K562 (cell line): ENCODE data around the gene PPP4C. TPM values are rescaled to one million over a fixed set of nuclear protein-coding genes. Genes with fewer than 3 reads are reported as not detected.

ENCODE experiments used
- ATAC-seq: fragments of 200-7000 bp; cut with Tn5 transposase; 3 replicates; pipeline ENCODE4 v1.9.1; 2020; ENCODE audit warnings: moderate library complexity
- BruUV-seq: library from RNA; stranded (reverse); fragments of 400-500 nt; replicated peaks from 2 replicates; lab custom pipeline; 2021; lab: Mats Ljungman, UMichigan
- CTCF ChIA-PET: fragments of 300-600 bp; formaldehyde crosslinking; extraction: SDS; loops from one replicate; lab custom pipeline; 2021; ENCODE audit warnings: low intra/inter-chr PET ratio; lab: Yijun Ruan, JAX
- POLR2A ChIA-PET: fragments of 300-600, 350-650 bp; sonication (Branson Sonifier 250); formaldehyde crosslinking; extraction: SDS; loops from one replicate; lab custom pipeline; 2021; ENCODE audit warnings: antibody characterized with exemption, inconsistent platforms; lab: Yijun Ruan, JAX
- DNase-seq, 4 experiments: peaks; one replicate each; pipeline versions ENCODE4 v3.0.0 to v3.0.0-alpha.2; 2011 to 2018; ENCODE audit warnings: low spot score in 3 of 4, mixed read lengths in 3 of 4; ENCODE audit errors: extremely low read depth in 1 of 4
- FAIRE-seq: peaks from 2 replicates; lab custom pipeline; 2011; peaks lifted over from hg19 to GRCh38; lab: Jason Lieb, UNC
- H2AFZ ChIP-seq: 2 replicates; pipeline ENCODE4 v1.6.0; 2011; ENCODE audit warnings: low read depth, low read length, control low read depth, inconsistent platforms
- H3K27ac ChIP-seq: fragments of 200-600 bp; 3 replicates; pipeline ENCODE4 v1.8.0; 2011; ENCODE audit warnings: low read depth, mild to moderate bottlenecking, control low read depth, inconsistent platforms, low read length, moderate library complexity, mixed read lengths; ENCODE audit errors: extremely low read depth
- H3K27me3 ChIP-seq, 2 experiments: fragments of 300-600 bp in 1 of 2; 2 replicates in 1 of 2; 3 replicates in 1 of 2; pipeline versions ENCODE4 v1.6.0 to v1.8.0; 2011; ENCODE audit warnings: inconsistent platforms in 2 of 2, low read length in 2 of 2, mild to moderate bottlenecking in 1 of 2, mixed read lengths in 1 of 2, moderate library complexity in 1 of 2; ENCODE audit not compliant: control insufficient read depth in 2 of 2, insufficient read depth in 2 of 2
- H3K36me3 ChIP-seq: fragments of 300-600 bp; 3 replicates; pipeline ENCODE4 v1.8.0; 2011; ENCODE audit warnings: mild to moderate bottlenecking, low read length, inconsistent platforms; ENCODE audit not compliant: control insufficient read depth, insufficient read depth
- H3K4me1 ChIP-seq, 2 experiments: fragments of 200-600 bp in 1 of 2; replicated peaks in 1 of 2; 2 replicates in 1 of 2; 3 replicates in 1 of 2; pipeline versions ENCODE4 v1.5.1 to v1.8.0; 2011; ENCODE audit warnings: inconsistent platforms in 2 of 2, low read length in 2 of 2, mild to moderate bottlenecking in 1 of 2, mixed read lengths in 1 of 2, moderate library complexity in 1 of 2; ENCODE audit not compliant: control insufficient read depth in 2 of 2, insufficient read depth in 2 of 2
- H3K4me2 ChIP-seq: 2 replicates; pipeline ENCODE4 v1.6.1; 2011; ENCODE audit warnings: low read length, control low read depth, inconsistent platforms, mixed read lengths; ENCODE audit not compliant: insufficient read depth
- H3K4me3 ChIP-seq: fragments of 200-600 bp; sonication (generic), shearing (Covaris generic); 2 replicates; pipeline ENCODE4 v1.5.1; 2016; ENCODE audit warnings: control low read depth, inconsistent platforms
- H3K79me2 ChIP-seq: fragments of 200-600 bp; 3 replicates; pipeline ENCODE4 v1.8.0; 2011; ENCODE audit warnings: low read length, inconsistent platforms; ENCODE audit not compliant: control insufficient read depth, insufficient read depth
- H3K9ac ChIP-seq, 2 experiments: 2 replicates each; pipeline versions ENCODE4 v1.6.0 to v1.6.1; 2011; ENCODE audit warnings: low read depth in 2 of 2, low read length in 2 of 2, control low read depth in 1 of 2, inconsistent platforms in 1 of 2, mild to moderate bottlenecking in 1 of 2, mixed read lengths in 1 of 2; ENCODE audit not compliant: insufficient read depth in 1 of 2
- H3K9me1 ChIP-seq: one replicate; pipeline ENCODE4 v1.6.0; 2011; ENCODE audit warnings: inconsistent platforms, mild to moderate bottlenecking, low read length, moderate library complexity; ENCODE audit not compliant: control insufficient read depth, insufficient read depth
- H3K9me3 ChIP-seq: replicated peaks from 2 replicates; pipeline ENCODE4 v1.5.1; 2011; ENCODE audit warnings: low read depth, low read length, inconsistent platforms; ENCODE audit not compliant: control insufficient read depth, insufficient read depth
- H4K20me1 ChIP-seq: replicated peaks from 2 replicates; pipeline ENCODE4 v1.6.1; 2011; ENCODE audit warnings: low read length, inconsistent platforms, mixed read lengths; ENCODE audit not compliant: control insufficient read depth, insufficient read depth
- CTBP1 ChIP-seq: fragments of 450-650 bp; IDR thresholded peaks from 2 replicates; pipeline ENCODE4 v1.6.1; 2016; ENCODE audit warnings: borderline replicate concordance
- DACH1 ChIP-seq: fragments of 450-650 bp; IDR thresholded peaks from 2 replicates; pipeline ENCODE4 v1.6.1; 2018; ENCODE audit not compliant: partially characterized antibody
- HDAC1 ChIP-seq, 2 experiments: fragments of 450-650 bp; IDR thresholded peaks; 2 replicates each; pipeline ENCODE4 v1.6.1; 2016 to 2017; ENCODE audit warnings: inconsistent platforms in 1 of 2, mild to moderate bottlenecking in 1 of 2, moderate library complexity in 1 of 2
- MCM3 ChIP-seq: fragments of 450-650 bp; IDR thresholded peaks from 2 replicates; pipeline ENCODE4 v1.6.1; 2016
- PHF20 ChIP-seq: fragments of 450-650 bp; IDR thresholded peaks from 2 replicates; pipeline ENCODE4 v1.6.1; 2018; ENCODE audit not compliant: partially characterized antibody
- PURB ChIP-seq: sonication (generic); formaldehyde crosslinking; IDR thresholded peaks from 2 replicates; pipeline ENCODE4 v1.9.0; 2021; ENCODE audit warnings: low read depth, mild to moderate bottlenecking, missing genetic modification reagents
- PYGO2 ChIP-seq: fragments of 450-650 bp; IDR thresholded peaks from 2 replicates; pipeline ENCODE4 v1.6.1; 2016; ENCODE audit warnings: mild to moderate bottlenecking, missing genetic modification characterization, moderate library complexity, missing compliant biosample characterization
- SAP30 ChIP-seq: fragments of 200-600 bp; sonication (generic); IDR thresholded peaks from 2 replicates; pipeline ENCODE4 v1.6.1; 2012; ENCODE audit warnings: borderline replicate concordance, low read depth, mild to moderate bottlenecking, moderate library complexity, low read length, control low read depth, inconsistent platforms; ENCODE audit not compliant: insufficient read depth, poor library complexity, severe bottlenecking
- TCF3 ChIP-seq: sonication (generic); formaldehyde crosslinking; IDR thresholded peaks from 2 replicates; pipeline ENCODE4 v1.4.0; 2020; ENCODE audit warnings: mild to moderate bottlenecking, missing genetic modification reagents
- ZNF444 ChIP-seq: fragments of 250-450 bp; sonication (Bioruptor Pico); IDR thresholded peaks from 2 replicates; pipeline ENCODE4 v1.4.0; 2020; ENCODE audit warnings: mild to moderate bottlenecking, moderate library complexity
- WGBS: fragments of 100-300 bp; shearing (Covaris generic); methylation state at CpG from one replicate; pipeline ENCODE4 v1.1.6; 2016; ENCODE audit warnings: low coverage, mixed read lengths; ENCODE audit not compliant: insufficient coverage; ENCODE audit errors: missing lambda C conversion rate; 5-methylcytosine and 5-hydroxymethylcytosine counted together
- in situ Hi-C: fragments of 300-500 bp; cut with MboI; formaldehyde crosslinking; loops from 4 replicates; pipeline ENCODE4 v1.15.0; 2018; ENCODE audit warnings: inconsistent platforms, mixed read lengths
- intact Hi-C: fragments of 100-400 bp; cut with micrococcal nuclease; formaldehyde crosslinking; loops from 2 replicates; pipeline ENCODE4 v1.14.2; 2022
- polyA plus RNA-seq, 8 experiments: library from polyadenylated mRNA; depleted of rRNA in 4 of 8; stranded (reverse) in 5 of 8; unstranded in 3 of 8; fragments of >200 nt; fragmentation: Nextera tagmentation in 2 of 8; fragmentation: Illumina TruSeq in 1 of 8; extraction: Ambion mirVana in 2 of 8; extraction: Trizol in 1 of 8; gene quantifications; 2 replicates each; pipeline versions ENCODE4 v1.2.1 to v1.2.3, GENCODE V29; 2011 to 2014; ENCODE audit warnings: inconsistent platforms in 1 of 8, missing spikeins in 1 of 8
- total RNA-seq, 7 experiments: library from RNA; depleted of rRNA in 6 of 7; stranded (reverse); fragments of >200 nt in 6 of 7; fragmentation: Illumina TruSeq in 2 of 7; extraction: Trizol in 2 of 7; gene quantifications; 2 replicates each; pipeline versions ENCODE4 v1.2.1 to v1.2.3, GENCODE V29; 2011 to 2021; ENCODE audit warnings: low replicate concordance in 1 of 7
- TF ChIP-seq, protein P1 (sequence below): fragments of 450-650 bp; IDR thresholded peaks from one replicate; pipeline ENCODE4 v1.6.1; 2018; ENCODE audit warnings: mild to moderate bottlenecking, moderate library complexity; ENCODE audit not compliant: partially characterized antibody
- TF ChIP-seq, protein P2 (sequence below), 2 experiments: IDR thresholded peaks; 2 replicates each; pipeline ENCODE4 v1.6.1; 2012; ENCODE audit warnings: improper control_type of control experiment in 2 of 2, low read depth in 2 of 2, low read length in 2 of 2, borderline replicate concordance in 1 of 2
- TF ChIP-seq, protein P3 (sequence below): sonication (generic); formaldehyde crosslinking; IDR thresholded peaks from 2 replicates; pipeline ENCODE4 v1.8.0; 2022; ENCODE audit warnings: mild to moderate bottlenecking, missing genetic modification reagents

The PPP4C gene
- total and polyA plus RNA-seq, 9 of the 15 experiments (the other 6 are each of a cell fraction or from before 2014, with no cell fraction given), result 3.5 to 183 (median 131) TPM

DNA sequence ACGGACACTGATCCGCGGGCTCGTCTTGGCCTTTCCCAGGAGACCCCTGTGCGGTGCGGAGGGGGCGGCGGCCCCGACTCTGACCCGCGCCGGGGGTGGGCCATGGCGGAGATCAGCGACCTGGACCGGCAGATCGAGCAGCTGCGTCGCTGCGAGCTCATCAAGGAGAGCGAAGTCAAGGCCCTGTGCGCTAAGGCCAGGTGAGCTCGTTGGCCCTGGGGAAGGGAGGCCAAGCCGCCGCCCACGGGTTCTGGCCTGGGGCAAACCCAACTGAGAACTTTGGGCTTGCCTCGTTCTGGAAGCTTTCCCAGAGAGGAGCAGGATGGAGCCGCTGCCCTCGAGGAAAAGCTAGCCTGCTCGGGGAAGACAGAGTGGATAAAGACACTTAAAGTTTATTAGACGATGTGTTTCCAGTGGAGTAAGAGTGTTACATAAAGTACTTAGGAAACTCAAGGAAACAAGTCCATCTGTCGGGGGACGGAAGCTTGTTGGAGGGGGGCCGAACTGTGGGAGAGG lies 540 bp downstream of the PPP4C start:
- peak in 1 of 4 experiments; percentile 41 for DNase-seq
- peak; percentile 45 for ATAC-seq
- CTCF ChIA-PET, result no interaction called here
- Histone ChIP-seq H3K4me1 (peaks cover 13 to 24% of the 10 kb centered on the region in 2 experiments), H3K79me2 (peaks cover 50% of the 10 kb centered on the region), H3K9me1 (no peaks in the 10 kb centered on the region), H3K36me3 (peaks cover 58% of the 10 kb centered on the region), H3K4me2 (peak overlapping the region; percentile 98), H3K27me3 (no peaks in the 10 kb centered on the region), H3K27ac (peak overlapping the region; percentile 97), H2AFZ (no peak overlapping the region), H3K9me3 (no peaks in the 10 kb centered on the region), H3K9ac (peak overlapping the region; percentile 95 to 99), H4K20me1 (peaks cover 8% of the 10 kb centered on the region; the same call in 1 of the 2 replicates), H3K4me3 (peak overlapping the region; percentile 94)
- BruUV-seq, result no TSS peak
- POLR2A ChIA-PET, result interaction anchor here (0.6 to 7.5 kb wide), 8 partner anchors 9 to 539 kb away, joined by 3 to 59 read pairs (median 4); partner anchors contain the start of genes ALDOA and TBX6
- FAIRE-seq, result no peak
- in situ Hi-C loops (no loop called here), intact Hi-C loops (no loop called here)
- WGBS, result under 1% methylated on average over 29 of the region's 33 CpGs
- peak; percentile 51 for TF ChIP-seq SAP30
- no peak for TF ChIP-seq CTBP1
- TF ChIP-seq ZNF444 (CRISPR knock-in tag), result no peak
- TF ChIP-seq PHF20, result no peak
- TF ChIP-seq HDAC1 (IDR thresholded peaks at IDR 0.05), result 0 out of 4 replicates have a peak, but pooled peaks of 1 of the 2 experiments have one; percentile 7
- no peak for TF ChIP-seq PURB
- no peak for TF ChIP-seq PYGO2 (tag)
- TF ChIP-seq, protein P1, sequence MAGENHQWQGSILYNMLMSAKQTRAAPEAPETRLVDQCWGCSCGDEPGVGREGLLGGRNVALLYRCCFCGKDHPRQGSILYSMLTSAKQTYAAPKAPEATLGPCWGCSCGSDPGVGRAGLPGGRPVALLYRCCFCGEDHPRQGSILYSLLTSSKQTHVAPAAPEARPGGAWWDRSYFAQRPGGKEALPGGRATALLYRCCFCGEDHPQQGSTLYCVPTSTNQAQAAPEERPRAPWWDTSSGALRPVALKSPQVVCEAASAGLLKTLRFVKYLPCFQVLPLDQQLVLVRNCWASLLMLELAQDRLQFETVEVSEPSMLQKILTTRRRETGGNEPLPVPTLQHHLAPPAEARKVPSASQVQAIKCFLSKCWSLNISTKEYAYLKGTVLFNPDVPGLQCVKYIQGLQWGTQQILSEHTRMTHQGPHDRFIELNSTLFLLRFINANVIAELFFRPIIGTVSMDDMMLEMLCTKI, result no peak
- TF ChIP-seq, protein P2, sequence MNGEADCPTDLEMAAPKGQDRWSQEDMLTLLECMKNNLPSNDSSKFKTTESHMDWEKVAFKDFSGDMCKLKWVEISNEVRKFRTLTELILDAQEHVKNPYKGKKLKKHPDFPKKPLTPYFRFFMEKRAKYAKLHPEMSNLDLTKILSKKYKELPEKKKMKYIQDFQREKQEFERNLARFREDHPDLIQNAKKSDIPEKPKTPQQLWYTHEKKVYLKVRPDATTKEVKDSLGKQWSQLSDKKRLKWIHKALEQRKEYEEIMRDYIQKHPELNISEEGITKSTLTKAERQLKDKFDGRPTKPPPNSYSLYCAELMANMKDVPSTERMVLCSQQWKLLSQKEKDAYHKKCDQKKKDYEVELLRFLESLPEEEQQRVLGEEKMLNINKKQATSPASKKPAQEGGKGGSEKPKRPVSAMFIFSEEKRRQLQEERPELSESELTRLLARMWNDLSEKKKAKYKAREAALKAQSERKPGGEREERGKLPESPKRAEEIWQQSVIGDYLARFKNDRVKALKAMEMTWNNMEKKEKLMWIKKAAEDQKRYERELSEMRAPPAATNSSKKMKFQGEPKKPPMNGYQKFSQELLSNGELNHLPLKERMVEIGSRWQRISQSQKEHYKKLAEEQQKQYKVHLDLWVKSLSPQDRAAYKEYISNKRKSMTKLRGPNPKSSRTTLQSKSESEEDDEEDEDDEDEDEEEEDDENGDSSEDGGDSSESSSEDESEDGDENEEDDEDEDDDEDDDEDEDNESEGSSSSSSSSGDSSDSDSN (IDR thresholded peaks at IDR 0.05; ENCODE audit: borderline replicate concordance in 1 of 2, low read depth in 2 of 2, low read length in 2 of 2), result 0 out of 4 replicates have a peak, but pooled peaks of 1 of the 2 experiments have one; percentile 32
- TF ChIP-seq, protein P3, sequence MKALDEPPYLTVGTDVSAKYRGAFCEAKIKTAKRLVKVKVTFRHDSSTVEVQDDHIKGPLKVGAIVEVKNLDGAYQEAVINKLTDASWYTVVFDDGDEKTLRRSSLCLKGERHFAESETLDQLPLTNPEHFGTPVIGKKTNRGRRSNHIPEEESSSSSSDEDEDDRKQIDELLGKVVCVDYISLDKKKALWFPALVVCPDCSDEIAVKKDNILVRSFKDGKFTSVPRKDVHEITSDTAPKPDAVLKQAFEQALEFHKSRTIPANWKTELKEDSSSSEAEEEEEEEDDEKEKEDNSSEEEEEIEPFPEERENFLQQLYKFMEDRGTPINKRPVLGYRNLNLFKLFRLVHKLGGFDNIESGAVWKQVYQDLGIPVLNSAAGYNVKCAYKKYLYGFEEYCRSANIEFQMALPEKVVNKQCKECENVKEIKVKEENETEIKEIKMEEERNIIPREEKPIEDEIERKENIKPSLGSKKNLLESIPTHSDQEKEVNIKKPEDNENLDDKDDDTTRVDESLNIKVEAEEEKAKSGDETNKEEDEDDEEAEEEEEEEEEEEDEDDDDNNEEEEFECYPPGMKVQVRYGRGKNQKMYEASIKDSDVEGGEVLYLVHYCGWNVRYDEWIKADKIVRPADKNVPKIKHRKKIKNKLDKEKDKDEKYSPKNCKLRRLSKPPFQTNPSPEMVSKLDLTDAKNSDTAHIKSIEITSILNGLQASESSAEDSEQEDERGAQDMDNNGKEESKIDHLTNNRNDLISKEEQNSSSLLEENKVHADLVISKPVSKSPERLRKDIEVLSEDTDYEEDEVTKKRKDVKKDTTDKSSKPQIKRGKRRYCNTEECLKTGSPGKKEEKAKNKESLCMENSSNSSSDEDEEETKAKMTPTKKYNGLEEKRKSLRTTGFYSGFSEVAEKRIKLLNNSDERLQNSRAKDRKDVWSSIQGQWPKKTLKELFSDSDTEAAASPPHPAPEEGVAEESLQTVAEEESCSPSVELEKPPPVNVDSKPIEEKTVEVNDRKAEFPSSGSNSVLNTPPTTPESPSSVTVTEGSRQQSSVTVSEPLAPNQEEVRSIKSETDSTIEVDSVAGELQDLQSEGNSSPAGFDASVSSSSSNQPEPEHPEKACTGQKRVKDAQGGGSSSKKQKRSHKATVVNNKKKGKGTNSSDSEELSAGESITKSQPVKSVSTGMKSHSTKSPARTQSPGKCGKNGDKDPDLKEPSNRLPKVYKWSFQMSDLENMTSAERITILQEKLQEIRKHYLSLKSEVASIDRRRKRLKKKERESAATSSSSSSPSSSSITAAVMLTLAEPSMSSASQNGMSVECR (CRISPR knock-in tag), result 0 out of 2 replicates have a peak, but pooled peaks have one; percentile 40
- no peak for TF ChIP-seq MCM3
- TF ChIP-seq TCF3 (CRISPR knock-in tag), result no peak
- no peak for TF ChIP-seq DACH1
